DOHH2 (cell line): Measurements from ENCODE around the gene DDX41.

ENCODE experiments used
- H3F3A ChIP-seq: fragments of 200-600 bp; sonication (generic), shearing (Covaris generic); 2 replicates; pipeline ENCODE4 v1.6.0; 2016; ENCODE audit warnings: antibody characterized with exemption, mild to moderate bottlenecking; ENCODE audit not compliant: control insufficient read depth, insufficient read depth
- H3K27ac ChIP-seq: fragments of 200-600 bp; sonication (generic); 2 replicates; pipeline ENCODE4 v1.5.1; 2014; ENCODE audit warnings: low read depth, mild to moderate bottlenecking, low read length, moderate library complexity
- H3K27me3 ChIP-seq: fragments of 200-600 bp; sonication (generic); 2 replicates; pipeline ENCODE4 v1.6.1; 2014; ENCODE audit warnings: mild to moderate bottlenecking, low read length, mixed read lengths; ENCODE audit not compliant: control insufficient read depth
- H3K36me3 ChIP-seq: fragments of 200-600 bp; sonication (generic); 2 replicates; pipeline ENCODE4 v1.6.1; 2014; ENCODE audit warnings: mild to moderate bottlenecking, low read length, moderate library complexity, mixed read lengths; ENCODE audit not compliant: control insufficient read depth
- H3K4me1 ChIP-seq: fragments of 200-600 bp; sonication (generic); 2 replicates; pipeline ENCODE4 v1.6.1; 2014; ENCODE audit warnings: mild to moderate bottlenecking, low read length, mixed read lengths; ENCODE audit not compliant: control insufficient read depth
- H3K4me2 ChIP-seq: fragments of 200-600 bp; sonication (generic); 2 replicates; pipeline ENCODE4 v1.6.0; 2014; ENCODE audit warnings: mild to moderate bottlenecking, low read length, moderate library complexity
- H3K4me3 ChIP-seq: fragments of 200-600 bp; sonication (generic); 2 replicates; pipeline ENCODE4 v1.5.1; 2014; ENCODE audit warnings: mild to moderate bottlenecking, low read length, mixed read lengths
- H3K79me2 ChIP-seq: fragments of 200-600 bp; sonication (generic); 2 replicates; pipeline ENCODE4 v1.6.1; 2014; ENCODE audit warnings: mild to moderate bottlenecking, low read length, mixed read lengths; ENCODE audit not compliant: control insufficient read depth
- H3K9me2 ChIP-seq: fragments of 200-600 bp; sonication (generic); replicated peaks from 2 replicates; pipeline ENCODE4 v1.6.1; 2014; ENCODE audit warnings: mild to moderate bottlenecking, low read length, mixed read lengths; ENCODE audit not compliant: control insufficient read depth
- H3K9me3 ChIP-seq: fragments of 200-600 bp; sonication (generic); 2 replicates; pipeline ENCODE4 v1.6.1; 2014; ENCODE audit warnings: antibody characterized with exemption, low read length, mixed read lengths; ENCODE audit not compliant: control insufficient read depth, insufficient read depth
- H4K20me1 ChIP-seq: fragments of 200-600 bp; sonication (generic); 2 replicates; pipeline ENCODE4 v1.6.0; 2014; ENCODE audit warnings: low read depth, mild to moderate bottlenecking, antibody characterized with exemption, low read length, moderate library complexity; ENCODE audit not compliant: control insufficient read depth, insufficient read depth
- EZH2phosphoT487 ChIP-seq: fragments of 200-600 bp; sonication (generic); IDR thresholded peaks from 2 replicates; pipeline ENCODE4 v1.6.1; 2017; ENCODE audit warnings: borderline replicate concordance, mild to moderate bottlenecking, antibody characterized with exemption, low read length, moderate library complexity, mixed read lengths
- TF ChIP-seq, protein P1 (sequence below): fragments of 200-600 bp; sonication (generic); IDR thresholded peaks from one replicate; pipeline ENCODE4 v1.5.1; 2014; ENCODE audit warnings: antibody characterized with exemption, mild to moderate bottlenecking, low read depth, low read length; ENCODE audit not compliant: poor library complexity, severe bottlenecking

DDX41 gene

DNA sequence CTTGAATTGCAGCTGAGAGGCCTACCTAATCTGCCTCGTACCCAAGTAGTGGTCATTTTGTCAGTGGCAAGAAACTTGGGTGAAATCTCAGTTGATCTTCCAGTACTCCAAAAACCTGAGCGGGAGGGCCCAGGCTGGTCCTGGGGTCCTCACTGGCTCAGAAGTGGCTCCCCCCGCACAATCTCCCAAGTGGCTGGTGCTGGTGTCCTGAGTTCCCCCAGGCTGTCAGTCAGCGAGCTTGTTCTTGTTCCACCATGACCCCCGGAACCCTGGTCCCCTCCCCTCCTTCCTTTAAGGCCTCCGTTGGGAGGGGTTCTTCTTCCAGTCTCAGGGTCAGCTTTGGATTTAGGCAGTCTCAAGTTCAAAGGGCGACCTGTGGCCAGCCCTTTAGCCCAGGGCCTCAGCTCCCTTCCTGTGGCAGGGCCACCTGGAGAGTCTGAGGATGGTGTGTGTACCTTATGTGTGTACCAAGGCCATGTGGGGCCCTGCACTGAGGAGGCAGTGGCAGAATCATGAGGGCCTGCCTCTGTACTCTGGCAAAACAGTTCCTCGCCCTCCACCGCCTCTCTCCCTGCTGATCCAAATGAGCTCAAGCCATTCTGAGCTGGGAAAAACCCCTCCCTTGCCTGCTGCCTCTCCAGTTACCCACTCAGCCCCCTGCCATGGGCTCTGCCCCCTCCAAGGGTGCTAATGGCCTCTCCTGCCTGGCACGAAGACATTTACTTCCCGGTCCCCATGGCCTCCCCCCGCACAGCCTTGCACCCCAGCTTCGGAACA, 38.9 kb downstream of the DDX41 start:
- Histone ChIP-seq H3K27ac (no peak overlapping the region), H3K4me2 (no peak overlapping the region), H3K79me2 (no peaks in the 10 kb centered on the region), H3K36me3 (no peaks in the 10 kb centered on the region), H3F3A (peaks cover 12% of the 10 kb centered on the region; the same call in 1 of the 2 replicates), H3K4me3 (no peak overlapping the region), H3K9me2 (no peaks in the 10 kb centered on the region), H3K4me1 (peaks cover 49% of the 10 kb centered on the region), H3K9me3 (no peaks in the 10 kb centered on the region), H3K27me3 (no peaks in the 10 kb centered on the region), H4K20me1 (no peaks in the 10 kb centered on the region)
- TF ChIP-seq, protein P1, sequence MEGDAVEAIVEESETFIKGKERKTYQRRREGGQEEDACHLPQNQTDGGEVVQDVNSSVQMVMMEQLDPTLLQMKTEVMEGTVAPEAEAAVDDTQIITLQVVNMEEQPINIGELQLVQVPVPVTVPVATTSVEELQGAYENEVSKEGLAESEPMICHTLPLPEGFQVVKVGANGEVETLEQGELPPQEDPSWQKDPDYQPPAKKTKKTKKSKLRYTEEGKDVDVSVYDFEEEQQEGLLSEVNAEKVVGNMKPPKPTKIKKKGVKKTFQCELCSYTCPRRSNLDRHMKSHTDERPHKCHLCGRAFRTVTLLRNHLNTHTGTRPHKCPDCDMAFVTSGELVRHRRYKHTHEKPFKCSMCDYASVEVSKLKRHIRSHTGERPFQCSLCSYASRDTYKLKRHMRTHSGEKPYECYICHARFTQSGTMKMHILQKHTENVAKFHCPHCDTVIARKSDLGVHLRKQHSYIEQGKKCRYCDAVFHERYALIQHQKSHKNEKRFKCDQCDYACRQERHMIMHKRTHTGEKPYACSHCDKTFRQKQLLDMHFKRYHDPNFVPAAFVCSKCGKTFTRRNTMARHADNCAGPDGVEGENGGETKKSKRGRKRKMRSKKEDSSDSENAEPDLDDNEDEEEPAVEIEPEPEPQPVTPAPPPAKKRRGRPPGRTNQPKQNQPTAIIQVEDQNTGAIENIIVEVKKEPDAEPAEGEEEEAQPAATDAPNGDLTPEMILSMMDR, result no peak

DNA sequence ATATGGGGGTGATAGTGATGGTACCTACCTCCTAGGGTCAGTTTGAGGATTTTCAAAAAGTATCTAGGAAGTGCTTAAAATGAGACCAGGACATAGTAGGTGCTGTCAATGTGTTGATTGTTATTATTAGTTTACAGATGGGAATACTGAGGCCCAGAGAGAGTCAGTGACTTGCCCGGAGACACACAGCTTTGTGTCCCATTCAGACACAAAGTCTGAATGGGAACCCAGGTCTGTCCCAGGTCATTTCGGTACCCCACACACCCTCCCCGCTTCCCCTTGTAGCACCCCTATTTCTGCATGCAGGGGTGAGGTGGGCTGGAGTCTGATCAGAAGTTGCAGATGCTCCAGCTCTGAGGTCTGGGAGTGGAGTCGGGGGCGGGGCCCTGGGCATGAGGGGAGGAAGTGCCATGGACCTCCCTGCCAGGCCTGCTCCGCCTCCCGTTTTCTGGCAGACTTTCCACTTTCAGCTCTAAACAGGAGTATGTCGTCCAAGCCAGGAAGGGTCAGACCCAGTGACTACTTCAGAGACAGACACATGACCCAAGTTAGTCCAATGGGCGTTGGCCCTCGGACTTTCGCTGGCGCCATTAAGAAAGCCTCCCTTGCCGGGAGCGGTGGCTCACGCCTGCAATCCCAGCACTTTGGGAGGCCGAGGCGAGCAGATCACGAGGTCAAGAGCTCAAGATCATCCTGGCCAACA, 40.1 kb downstream of the DDX41 start:
- no peaks in the 10 kb centered on the region for H3K27me3 ChIP-seq
- H3K79me2 ChIP-seq, result peaks cover 11% of the 10 kb centered on the region
- no peak overlapping the region for H3K4me2 ChIP-seq
- no peaks in the 10 kb centered on the region for H3K9me2 ChIP-seq
- peaks cover 58% of the 10 kb centered on the region for H3K4me1 ChIP-seq
- H3F3A ChIP-seq, result peaks cover 12% of the 10 kb centered on the region; the same call in 1 of the 2 replicates
- H3K9me3 ChIP-seq, result no peaks in the 10 kb centered on the region
- H3K27ac ChIP-seq, result no peak overlapping the region
- peaks cover 6% of the 10 kb centered on the region; the same call in 1 of the 2 replicates for H4K20me1 ChIP-seq
- H3K36me3 ChIP-seq, result peaks cover 6% of the 10 kb centered on the region
- no peak for TF ChIP-seq EZH2phosphoT487
- TF ChIP-seq, protein P1, result no peak
- H3K4me3 ChIP-seq, result no peak overlapping the region

DNA sequence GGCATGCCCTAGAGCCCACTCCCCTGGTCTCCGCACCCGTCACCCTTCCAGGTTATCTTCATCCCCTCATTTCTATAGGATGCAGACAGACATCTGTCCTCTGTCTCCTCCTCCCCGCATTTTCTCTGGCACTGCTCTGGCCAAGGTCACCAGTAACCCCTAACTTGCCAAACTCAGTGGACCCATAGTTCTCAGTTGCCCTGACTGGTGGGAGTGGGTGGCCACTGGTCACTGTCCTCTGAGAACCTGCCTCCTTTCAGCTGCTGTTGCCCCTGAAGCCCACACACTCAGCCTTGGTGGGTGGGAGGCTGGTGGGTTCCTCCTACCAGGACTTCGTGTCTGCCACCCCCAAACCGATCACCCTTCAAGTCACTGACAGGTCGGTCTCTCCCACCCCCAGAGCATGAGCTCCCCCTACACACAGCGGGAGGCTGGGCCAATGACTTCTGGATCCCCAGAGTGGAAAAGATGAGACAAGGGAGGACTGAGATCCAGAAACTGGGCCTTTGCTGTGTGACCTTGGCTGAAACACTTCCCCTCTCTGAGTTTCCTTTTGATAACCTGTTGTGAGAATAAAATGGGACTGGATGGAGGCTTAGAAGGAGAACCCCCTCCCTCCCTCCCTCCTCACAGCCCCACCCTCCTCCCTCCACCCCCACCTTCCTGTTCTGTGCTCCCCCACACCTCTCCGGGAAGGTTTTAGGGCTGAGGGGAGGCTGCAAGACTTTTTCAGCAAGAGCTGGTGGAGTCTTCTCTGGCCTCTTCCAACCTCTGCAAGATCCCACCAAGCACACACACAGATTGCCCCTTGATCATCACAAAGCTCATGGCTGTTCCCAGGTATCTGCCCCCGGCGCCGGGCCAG, 41.0 kb downstream of the DDX41 start:
- peaks cover 12% of the 10 kb centered on the region; the same call in 1 of the 2 replicates for H3F3A ChIP-seq
- H3K4me2 ChIP-seq, result no peak overlapping the region
- peaks cover 67% of the 10 kb centered on the region for H3K4me1 ChIP-seq
- H3K27ac ChIP-seq, result no peak overlapping the region
- no peak overlapping the region for H3K4me3 ChIP-seq
- H3K36me3 ChIP-seq, result peaks cover 14% of the 10 kb centered on the region
- H3K79me2 ChIP-seq, result peaks cover 20% of the 10 kb centered on the region
- no peaks in the 10 kb centered on the region for H3K9me3 ChIP-seq
- TF ChIP-seq, protein P1, result no peak
- TF ChIP-seq EZH2phosphoT487, result no peak
- H3K9me2 ChIP-seq, result no peaks in the 10 kb centered on the region
- H3K27me3 ChIP-seq, result no peaks in the 10 kb centered on the region
- H4K20me1 ChIP-seq, result peaks cover 7% of the 10 kb centered on the region; the same call in 1 of the 2 replicates
